Fibroblast of pulmonary artery (primary cell): ENCODE data around the gene MBTPS2.

Experiments used
- DNase-seq: peaks from one replicate; pipeline ENCODE4 v3.0.0-alpha.2; 2010; ENCODE audit warnings: low read depth
- H3K4me3 ChIP-seq: replicated peaks from 2 replicates; pipeline ENCODE4 v1.5.1; 2011; ENCODE audit warnings: low read depth, mild to moderate bottlenecking, control low read depth, low read length, moderate library complexity
- CTCF ChIP-seq: IDR thresholded peaks from 2 replicates; pipeline ENCODE4 v1.5.1; 2011; ENCODE audit warnings: mild to moderate bottlenecking, control low read depth, low read length, inconsistent platforms; ENCODE audit errors: missing control alignments

MBTPS2 gene

GRCh38 chrX:21831496-21831895, 7.9 kb upstream of the MBTPS2 start:
- no peak for TF ChIP-seq CTCF
- no peak for DNase-seq
- no peak overlapping the region for H3K4me3 ChIP-seq

GRCh38 chrX:21837056-21837455, 2.4 kb upstream of the MBTPS2 start:
- TF ChIP-seq CTCF = no peak
- H3K4me3 ChIP-seq = no peak overlapping the region
- DNase-seq = peak; percentile 7

GRCh38 chrX:21838937-21839333, 482 bp upstream of the MBTPS2 start:
- peak; percentile 42 for DNase-seq
- peak overlapping the region; percentile 72 for H3K4me3 ChIP-seq
- no peak for TF ChIP-seq CTCF

GRCh38 chrX:21840193-21840545, 752 bp downstream of the MBTPS2 start:
- no peak for TF ChIP-seq CTCF
- peak overlapping the region; percentile 72 for H3K4me3 ChIP-seq
- no peak for DNase-seq

GRCh38 chrX:21843179-21843578, 3.8 kb downstream of the MBTPS2 start:
- no peak for TF ChIP-seq CTCF
- no peak overlapping the region for H3K4me3 ChIP-seq
- DNase-seq = no peak

- no peak for TF ChIP-seq CTCF
Measured at GRCh38 chrX:21845096-21845495, 5.7 kb downstream of the MBTPS2 start.

GRCh38 chrX:21847342-21847741, 7.9 kb downstream of the MBTPS2 start:
- H3K4me3 ChIP-seq = no peak overlapping the region
- no peak for TF ChIP-seq CTCF
- DNase-seq = no peak

More at GRCh38 chrX:21845096-21845495, 5.7 kb downstream of the MBTPS2 start:
- DNase-seq = no peak
- no peak overlapping the region for H3K4me3 ChIP-seq
